WTC11 (cell line): Measurements from ENCODE around the gene GLT6D1. TPM values are rescaled to one million over a fixed set of nuclear protein-coding genes. Genes with fewer than 3 reads are reported as not detected.

Experiments
- ATAC-seq: fragments of 200-7000 bp; cut with Tn5 transposase; 2 replicates; pipeline ENCODE4 v1.10.0; 2021; ENCODE audit warnings: mild to moderate bottlenecking, moderate library complexity
- CTCF ChIA-PET: fragments of 300-600 bp; sonication (Branson Sonifier 250); formaldehyde crosslinking; loops from one replicate; lab custom pipeline; 2021; ENCODE audit warnings: antibody characterized with exemption; lab: Charles Lee
- POLR2A ChIA-PET: fragments of 350-600 bp; sonication (Branson Sonifier 250); formaldehyde crosslinking; loops from one replicate; lab custom pipeline; 2021; ENCODE audit warnings: antibody characterized with exemption; lab: Charles Lee
- DNase-seq: peaks from one replicate; pipeline ENCODE4 v3.0.0; 2021; ENCODE audit warnings: low spot score
- H3K27ac Mint-ChIP-seq: 2 replicates; pipeline ENCODE4 v1.8.0; 2021; ENCODE audit warnings: mixed read lengths
- H3K27me3 Mint-ChIP-seq: 2 replicates; pipeline ENCODE4 v1.8.0; 2021; ENCODE audit warnings: low read depth, mild to moderate bottlenecking, moderate library complexity, mixed read lengths
- H3K36me3 Mint-ChIP-seq: 2 replicates; pipeline ENCODE4 v1.8.0; 2021; ENCODE audit warnings: mixed read lengths
- H3K4me1 Mint-ChIP-seq: 2 replicates; pipeline ENCODE4 v1.8.0; 2022; ENCODE audit warnings: mixed read lengths
- H3K4me3 Mint-ChIP-seq: 2 replicates; pipeline ENCODE4 v1.8.0; 2021; ENCODE audit warnings: mild to moderate bottlenecking, moderate library complexity, mixed read lengths
- H3K9me3 Mint-ChIP-seq: 2 replicates; pipeline ENCODE4 v1.8.0; 2021; ENCODE audit warnings: mixed read lengths
- ATF1 ChIP-seq: sonication (generic); formaldehyde crosslinking; IDR thresholded peaks from 2 replicates; pipeline ENCODE4 v1.8.1; 2023; ENCODE audit warnings: mild to moderate bottlenecking, moderate library complexity, missing genetic modification reagents
- CREB1 ChIP-seq: sonication (generic); formaldehyde crosslinking; IDR thresholded peaks from 2 replicates; pipeline ENCODE4 v1.8.0; 2023; ENCODE audit warnings: mild to moderate bottlenecking, missing genetic modification reagents
- E2F4 ChIP-seq: sonication (generic); formaldehyde crosslinking; IDR thresholded peaks from 2 replicates; pipeline ENCODE4 v1.8.1; 2022; ENCODE audit warnings: low read depth, mild to moderate bottlenecking, moderate library complexity, missing genetic modification reagents, borderline replicate concordance
- ESRRA ChIP-seq: sonication (generic); formaldehyde crosslinking; IDR thresholded peaks from 2 replicates; pipeline ENCODE4 v1.8.1; 2022; ENCODE audit warnings: mild to moderate bottlenecking, missing genetic modification reagents, borderline replicate concordance
- FOXJ3 ChIP-seq: sonication (generic); formaldehyde crosslinking; IDR thresholded peaks from 2 replicates; pipeline ENCODE4 v1.9.0; 2021; ENCODE audit warnings: missing genetic modification reagents, mild to moderate bottlenecking, borderline replicate concordance
- FOXK1 ChIP-seq: sonication (generic); formaldehyde crosslinking; IDR thresholded peaks from 2 replicates; pipeline ENCODE4 v1.8.0; 2022; ENCODE audit warnings: mild to moderate bottlenecking, moderate library complexity, missing genetic modification reagents
- FOXP1 ChIP-seq: sonication (generic); formaldehyde crosslinking; IDR thresholded peaks from 2 replicates; pipeline ENCODE4 v1.8.0; 2022; ENCODE audit warnings: missing genetic modification reagents, mild to moderate bottlenecking, moderate library complexity, borderline replicate concordance
- GRHL2 ChIP-seq: fragments of 250-450 bp; sonication (Bioruptor Pico); IDR thresholded peaks from 2 replicates; pipeline ENCODE4 v1.8.0; 2022; ENCODE audit warnings: mild to moderate bottlenecking, moderate library complexity; ENCODE audit not compliant: insufficient replicate concordance, severe bottlenecking
- GTF2I ChIP-seq: fragments of 250-450 bp; sonication (Bioruptor Pico); conservative IDR thresholded peaks from 2 replicates; pipeline ENCODE4 v1.4.0; 2021; ENCODE audit warnings: mild to moderate bottlenecking
- HMGA2 ChIP-seq: fragments of 250-450 bp; sonication (Bioruptor Pico); IDR thresholded peaks from 2 replicates; pipeline ENCODE4 v1.4.0; 2021; ENCODE audit warnings: mild to moderate bottlenecking, moderate library complexity
- IRF2 ChIP-seq: sonication (generic); formaldehyde crosslinking; IDR thresholded peaks from 2 replicates; pipeline ENCODE4 v1.8.0; 2022; ENCODE audit warnings: low read depth, missing genetic modification reagents, borderline replicate concordance
- JAZF1 ChIP-seq: fragments of 250-450 bp; sonication (Bioruptor Pico); IDR thresholded peaks from 2 replicates; pipeline ENCODE4 v1.9.0; 2021; ENCODE audit warnings: moderate library complexity, mild to moderate bottlenecking, inconsistent platforms
- NFATC4 ChIP-seq: fragments of 250-450 bp; sonication (Bioruptor Pico); IDR thresholded peaks from 2 replicates; pipeline ENCODE4 v1.9.0; 2021; ENCODE audit warnings: mild to moderate bottlenecking
- NFE2L1 ChIP-seq: sonication (generic); formaldehyde crosslinking; IDR thresholded peaks from 2 replicates; pipeline ENCODE4 v1.8.1; 2023; ENCODE audit warnings: missing genetic modification reagents
- NFYB ChIP-seq: sonication (generic); formaldehyde crosslinking; conservative IDR thresholded peaks from 2 replicates; pipeline ENCODE4 v1.8.0; 2022; ENCODE audit warnings: low read depth, missing genetic modification reagents
- SMAD4 ChIP-seq: sonication (generic); formaldehyde crosslinking; IDR thresholded peaks from 2 replicates; pipeline ENCODE4 v1.8.0; 2022; ENCODE audit warnings: mild to moderate bottlenecking, missing genetic modification reagents
- SP1 ChIP-seq: sonication (generic); formaldehyde crosslinking; conservative IDR thresholded peaks from 2 replicates; pipeline ENCODE4 v1.8.1; 2022; ENCODE audit warnings: missing genetic modification reagents
- ZNF416 ChIP-seq: fragments of 250-450 bp; sonication (Bioruptor Pico); IDR thresholded peaks from 2 replicates; pipeline ENCODE4 v1.9.0; 2021; ENCODE audit warnings: mild to moderate bottlenecking, inconsistent platforms
- ZNF423 ChIP-seq: fragments of 250-450 bp; sonication (Bioruptor Pico); IDR thresholded peaks from 2 replicates; pipeline ENCODE4 v2.1.2; 2022; ENCODE audit warnings: mild to moderate bottlenecking, moderate library complexity
- ZNF425 ChIP-seq: fragments of 250-450 bp; sonication (Bioruptor Pico); conservative IDR thresholded peaks from 2 replicates; pipeline ENCODE4 v1.9.0; 2021; ENCODE audit warnings: mild to moderate bottlenecking
- ZNF671 ChIP-seq: fragments of 250-450 bp; sonication (Bioruptor Pico); IDR thresholded peaks from 2 replicates; pipeline ENCODE4 v1.8.0; 2021; ENCODE audit warnings: mild to moderate bottlenecking
- total RNA-seq: library from RNA; stranded (reverse); gene quantifications from 3 replicates; pipeline ENCODE4 v1.2.3, GENCODE V29; 2021
- TF ChIP-seq, protein P1 (sequence below): fragments of 250-450 bp; sonication (Bioruptor Pico); IDR thresholded peaks from 2 replicates; pipeline ENCODE4 v1.9.0; 2021; ENCODE audit warnings: mild to moderate bottlenecking
- TF ChIP-seq, protein P2 (sequence below): sonication (generic); formaldehyde crosslinking; IDR thresholded peaks from 2 replicates; pipeline ENCODE4 v1.8.0; 2023; ENCODE audit warnings: missing genetic modification reagents, mild to moderate bottlenecking, borderline replicate concordance
- TF ChIP-seq, protein P3 (sequence below): sonication (generic); formaldehyde crosslinking; IDR thresholded peaks from 2 replicates; pipeline ENCODE4 v1.8.0; 2022; ENCODE audit warnings: mild to moderate bottlenecking, missing genetic modification reagents

GLT6D1 gene
- total RNA-seq, 1 experiment from 2014 or later: 0.37 TPM

DNA sequence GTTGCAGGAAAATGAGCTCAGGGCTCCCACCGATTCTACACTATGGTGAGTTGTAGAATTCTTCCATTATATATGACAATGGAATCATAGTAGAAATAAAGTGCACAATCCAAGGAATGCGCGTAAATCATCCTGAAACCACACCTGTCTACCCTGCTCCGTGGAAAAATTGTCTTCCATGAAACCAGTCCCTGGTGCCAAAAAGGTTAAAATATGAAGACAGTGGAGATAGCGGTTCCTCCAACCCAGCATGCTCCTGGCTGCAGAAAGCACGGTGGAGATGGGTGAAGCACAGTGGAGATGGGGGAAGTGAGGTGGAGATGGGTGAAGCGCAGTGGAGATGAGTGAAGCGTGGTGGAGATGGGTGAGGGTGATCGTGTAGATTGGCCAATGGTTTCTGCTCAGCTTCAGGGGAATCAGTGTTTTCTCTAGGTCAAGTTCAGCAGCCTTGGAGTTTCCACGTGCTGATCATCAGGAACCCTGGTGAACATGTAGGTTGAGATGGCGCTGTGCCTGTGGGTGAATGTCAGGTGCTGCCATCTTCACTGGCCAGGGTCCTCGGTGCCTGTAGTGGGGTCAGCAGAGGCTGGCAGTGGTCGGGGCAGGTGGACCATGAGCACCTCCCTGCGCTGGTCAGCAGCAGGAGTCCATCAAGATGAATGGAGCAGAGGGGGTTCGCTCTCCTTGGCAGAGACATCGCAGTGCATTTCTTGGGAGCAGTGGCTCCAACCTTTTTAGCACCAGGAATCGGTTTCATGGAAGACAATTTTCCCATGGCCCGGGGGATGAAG, 57.5 kb downstream of the GLT6D1 start:
- ATAC-seq (no peak), DNase-seq (no peak)
- ChIA-PET POLR2A (no interaction called here), CTCF (no interaction called here)
- no peak for TF ChIP-seq FOXJ3
- no peak for TF ChIP-seq FOXK1 (CRISPR knock-in tag)
- no peak for TF ChIP-seq IRF2 (CRISPR knock-in tag)
- TF ChIP-seq, protein P1, sequence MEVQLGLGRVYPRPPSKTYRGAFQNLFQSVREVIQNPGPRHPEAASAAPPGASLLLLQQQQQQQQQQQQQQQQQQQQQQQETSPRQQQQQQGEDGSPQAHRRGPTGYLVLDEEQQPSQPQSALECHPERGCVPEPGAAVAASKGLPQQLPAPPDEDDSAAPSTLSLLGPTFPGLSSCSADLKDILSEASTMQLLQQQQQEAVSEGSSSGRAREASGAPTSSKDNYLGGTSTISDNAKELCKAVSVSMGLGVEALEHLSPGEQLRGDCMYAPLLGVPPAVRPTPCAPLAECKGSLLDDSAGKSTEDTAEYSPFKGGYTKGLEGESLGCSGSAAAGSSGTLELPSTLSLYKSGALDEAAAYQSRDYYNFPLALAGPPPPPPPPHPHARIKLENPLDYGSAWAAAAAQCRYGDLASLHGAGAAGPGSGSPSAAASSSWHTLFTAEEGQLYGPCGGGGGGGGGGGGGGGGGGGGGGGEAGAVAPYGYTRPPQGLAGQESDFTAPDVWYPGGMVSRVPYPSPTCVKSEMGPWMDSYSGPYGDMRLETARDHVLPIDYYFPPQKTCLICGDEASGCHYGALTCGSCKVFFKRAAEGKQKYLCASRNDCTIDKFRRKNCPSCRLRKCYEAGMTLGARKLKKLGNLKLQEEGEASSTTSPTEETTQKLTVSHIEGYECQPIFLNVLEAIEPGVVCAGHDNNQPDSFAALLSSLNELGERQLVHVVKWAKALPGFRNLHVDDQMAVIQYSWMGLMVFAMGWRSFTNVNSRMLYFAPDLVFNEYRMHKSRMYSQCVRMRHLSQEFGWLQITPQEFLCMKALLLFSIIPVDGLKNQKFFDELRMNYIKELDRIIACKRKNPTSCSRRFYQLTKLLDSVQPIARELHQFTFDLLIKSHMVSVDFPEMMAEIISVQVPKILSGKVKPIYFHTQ (CRISPR knock-in tag): no peak
- TF ChIP-seq CREB1 (CRISPR knock-in tag): no peak
- TF ChIP-seq NFE2L1 (CRISPR knock-in tag): no peak
- no peak for TF ChIP-seq ZNF423 (CRISPR knock-in tag)
- no peak for TF ChIP-seq GRHL2 (CRISPR knock-in tag)
- TF ChIP-seq FOXP1 (CRISPR knock-in tag): no peak
- TF ChIP-seq ZNF416 (CRISPR knock-in tag): no peak
- no peak for TF ChIP-seq ESRRA
- no peak for TF ChIP-seq ZNF425 (CRISPR knock-in tag)
- TF ChIP-seq, protein P2, sequence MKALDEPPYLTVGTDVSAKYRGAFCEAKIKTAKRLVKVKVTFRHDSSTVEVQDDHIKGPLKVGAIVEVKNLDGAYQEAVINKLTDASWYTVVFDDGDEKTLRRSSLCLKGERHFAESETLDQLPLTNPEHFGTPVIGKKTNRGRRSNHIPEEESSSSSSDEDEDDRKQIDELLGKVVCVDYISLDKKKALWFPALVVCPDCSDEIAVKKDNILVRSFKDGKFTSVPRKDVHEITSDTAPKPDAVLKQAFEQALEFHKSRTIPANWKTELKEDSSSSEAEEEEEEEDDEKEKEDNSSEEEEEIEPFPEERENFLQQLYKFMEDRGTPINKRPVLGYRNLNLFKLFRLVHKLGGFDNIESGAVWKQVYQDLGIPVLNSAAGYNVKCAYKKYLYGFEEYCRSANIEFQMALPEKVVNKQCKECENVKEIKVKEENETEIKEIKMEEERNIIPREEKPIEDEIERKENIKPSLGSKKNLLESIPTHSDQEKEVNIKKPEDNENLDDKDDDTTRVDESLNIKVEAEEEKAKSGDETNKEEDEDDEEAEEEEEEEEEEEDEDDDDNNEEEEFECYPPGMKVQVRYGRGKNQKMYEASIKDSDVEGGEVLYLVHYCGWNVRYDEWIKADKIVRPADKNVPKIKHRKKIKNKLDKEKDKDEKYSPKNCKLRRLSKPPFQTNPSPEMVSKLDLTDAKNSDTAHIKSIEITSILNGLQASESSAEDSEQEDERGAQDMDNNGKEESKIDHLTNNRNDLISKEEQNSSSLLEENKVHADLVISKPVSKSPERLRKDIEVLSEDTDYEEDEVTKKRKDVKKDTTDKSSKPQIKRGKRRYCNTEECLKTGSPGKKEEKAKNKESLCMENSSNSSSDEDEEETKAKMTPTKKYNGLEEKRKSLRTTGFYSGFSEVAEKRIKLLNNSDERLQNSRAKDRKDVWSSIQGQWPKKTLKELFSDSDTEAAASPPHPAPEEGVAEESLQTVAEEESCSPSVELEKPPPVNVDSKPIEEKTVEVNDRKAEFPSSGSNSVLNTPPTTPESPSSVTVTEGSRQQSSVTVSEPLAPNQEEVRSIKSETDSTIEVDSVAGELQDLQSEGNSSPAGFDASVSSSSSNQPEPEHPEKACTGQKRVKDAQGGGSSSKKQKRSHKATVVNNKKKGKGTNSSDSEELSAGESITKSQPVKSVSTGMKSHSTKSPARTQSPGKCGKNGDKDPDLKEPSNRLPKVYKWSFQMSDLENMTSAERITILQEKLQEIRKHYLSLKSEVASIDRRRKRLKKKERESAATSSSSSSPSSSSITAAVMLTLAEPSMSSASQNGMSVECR (CRISPR knock-in tag): no peak
- Mint-ChIP-seq H3K4me3 (no peak overlapping the region), H3K9me3 (peaks cover 13% of the 10 kb centered on the region), H3K27me3 (peaks cover 2% of the 10 kb centered on the region; the same call in 1 of the 2 replicates), H3K36me3 (peaks cover 9% of the 10 kb centered on the region; the same call in 1 of the 2 replicates), H3K4me1 (no peaks in the 10 kb centered on the region), H3K27ac (no peak overlapping the region)

DNA sequence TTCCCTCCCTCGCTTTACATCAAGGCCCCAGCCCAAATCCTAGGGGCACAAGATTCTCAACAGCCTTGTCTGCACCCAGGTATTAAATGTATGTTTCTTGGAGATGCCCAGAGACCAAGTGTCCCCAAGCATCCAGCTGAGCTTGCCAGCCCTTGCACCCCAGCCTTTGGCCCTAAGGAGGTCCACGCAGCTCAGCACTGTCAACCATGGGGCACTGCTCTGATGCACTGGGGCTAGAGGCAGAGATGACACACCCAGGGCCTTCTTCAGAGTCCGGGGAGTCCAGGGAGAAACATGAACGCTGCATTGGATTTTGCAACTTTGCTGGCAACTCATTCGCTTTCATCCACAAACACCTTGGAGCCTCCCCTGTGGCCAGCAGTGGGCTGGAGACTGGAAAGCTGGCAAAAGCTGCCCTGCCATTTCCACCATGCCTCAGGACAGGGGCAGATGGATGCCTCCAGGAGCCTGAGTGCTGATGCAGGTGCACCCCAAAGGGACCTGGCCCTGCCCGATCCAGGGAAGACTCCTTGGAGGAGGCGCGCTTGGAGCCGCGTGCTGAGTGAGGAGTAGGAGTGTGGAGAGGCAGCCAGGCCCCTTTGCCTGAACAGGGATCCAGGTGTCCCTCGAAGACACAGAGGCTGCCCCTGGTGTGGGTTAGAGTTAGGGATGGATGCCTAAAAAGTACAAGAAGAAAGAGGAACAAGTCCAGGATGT, 58.5 kb downstream of the GLT6D1 start:
- POLR2A ChIA-PET: no interaction called here
- CTCF ChIA-PET: no interaction called here
- TF ChIP-seq E2F4 (CRISPR knock-in tag) (no peak), NFYB (CRISPR knock-in tag) (no peak), SP1 (CRISPR knock-in tag) (no peak), FOXJ3 (no peak), ATF1 (no peak), SMAD4 (CRISPR knock-in tag) (no peak), NFATC4 (no peak), HMGA2 (CRISPR knock-in tag) (no peak), GTF2I (CRISPR knock-in tag) (no peak), ZNF671 (CRISPR knock-in tag) (no peak), JAZF1 (CRISPR knock-in tag) (no peak), FOXP1 (CRISPR knock-in tag) (no peak)
- TF ChIP-seq, protein P3, sequence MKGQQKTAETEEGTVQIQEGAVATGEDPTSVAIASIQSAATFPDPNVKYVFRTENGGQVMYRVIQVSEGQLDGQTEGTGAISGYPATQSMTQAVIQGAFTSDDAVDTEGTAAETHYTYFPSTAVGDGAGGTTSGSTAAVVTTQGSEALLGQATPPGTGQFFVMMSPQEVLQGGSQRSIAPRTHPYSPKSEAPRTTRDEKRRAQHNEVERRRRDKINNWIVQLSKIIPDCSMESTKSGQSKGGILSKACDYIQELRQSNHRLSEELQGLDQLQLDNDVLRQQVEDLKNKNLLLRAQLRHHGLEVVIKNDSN (CRISPR knock-in tag): no peak

More for the DNA sequence above, 58.5 kb downstream of the GLT6D1 start:
- H3K4me1 Mint-ChIP-seq: no peaks in the 10 kb centered on the region
- no peak overlapping the region for H3K4me3 Mint-ChIP-seq
- H3K27ac Mint-ChIP-seq: no peak overlapping the region
- peaks cover 2% of the 10 kb centered on the region; the same call in 1 of the 2 replicates for H3K27me3 Mint-ChIP-seq
- ATAC-seq (no peak), DNase-seq (no peak)
- H3K9me3 Mint-ChIP-seq: peaks cover 13% of the 10 kb centered on the region
- H3K36me3 Mint-ChIP-seq: peaks cover 9% of the 10 kb centered on the region; the same call in 1 of the 2 replicates
